Naive thymus-derived CD8-positive, alpha-beta T cell (primary cell): Measurements from ENCODE around the gene OXCT1. TPM values are rescaled to one million over a fixed set of nuclear protein-coding genes. Genes with fewer than 3 reads are reported as not detected.
"Not testable (repeated sequence)": the region's sequence is repeated elsewhere in the genome, so short reads cannot be mapped to it uniquely, and the experiment has no call there.

Experiments used
- ATAC-seq, 2 donors: fragments of 150-1000 bp; cut with Tn5 transposase in 1 of 2; sonication (Bioruptor Pico), chemical (Tn5 transposase) in 1 of 2; 1 replicate in 1 of 2; 2 replicates in 1 of 2; pipeline ENCODE4 v1.10.0; 2021; ENCODE audit warnings: mild to moderate bottlenecking in 2 of 2, moderate library complexity in 2 of 2
- POLR2A ChIA-PET: fragments of 350-600 bp; sonication (Branson Sonifier 250); formaldehyde crosslinking; loops from one replicate; lab custom pipeline; 2021; ENCODE audit warnings: antibody characterized with exemption; lab: Charles Lee
- DNase-seq, 10 donors: peaks; one replicate each; pipeline versions ENCODE4 v3.0.0 to v3.0.0-alpha.2; 2020 to 2022
- H3K27ac Mint-ChIP-seq, 10 donors: one replicate each; pipeline ENCODE4 v1.8.0; 2020 to 2022; ENCODE audit warnings: mild to moderate bottlenecking in 10 of 10, mixed read lengths in 10 of 10, moderate library complexity in 4 of 10, inconsistent platforms in 1 of 10
- H3K27me3 Mint-ChIP-seq, 5 donors: one replicate each; pipeline ENCODE4 v1.8.0; 2021 to 2022; ENCODE audit warnings: mixed read lengths in 5 of 5
- H3K36me3 Mint-ChIP-seq, 3 donors: one replicate each; pipeline ENCODE4 v1.8.0; 2020 to 2022; ENCODE audit warnings: mixed read lengths in 3 of 3, mild to moderate bottlenecking in 2 of 3, inconsistent platforms in 1 of 3
- H3K4me1 Mint-ChIP-seq, 4 donors: one replicate each; pipeline ENCODE4 v1.8.0; 2021 to 2022; ENCODE audit warnings: mixed read lengths in 4 of 4
- H3K4me3 Mint-ChIP-seq, 10 donors: one replicate each; pipeline ENCODE4 v1.8.0; 2020 to 2022; ENCODE audit warnings: mild to moderate bottlenecking in 10 of 10, mixed read lengths in 10 of 10, moderate library complexity in 6 of 10, inconsistent platforms in 1 of 10
- H3K9me3 Mint-ChIP-seq, 9 donors: one replicate each; pipeline ENCODE4 v1.8.0; 2020 to 2022; ENCODE audit warnings: mixed read lengths in 9 of 9, mild to moderate bottlenecking in 3 of 9, inconsistent platforms in 1 of 9, moderate library complexity in 1 of 9
- polyA plus RNA-seq, 3 donors: library from polyadenylated mRNA; unstranded; fragments of 300-500 nt; fragmentation: Illumina TruSeq; gene quantifications; one replicate each; pipeline ENCODE4 v1.2.3, GENCODE V29; 2021
- total RNA-seq, 8 experiments: library from RNA in 2 of 8; stranded (reverse) in 2 of 8; gene quantifications; one replicate each; pipeline ENCODE4 v1.2.3 and lab custom pipeline; 2021 to 2026

The OXCT1 gene
- total and polyA plus RNA-seq, 5 experiments from 2014 or later: 24.5 to 31.7 (median 27.1) TPM

GRCh38 chr5:41728281-41728680 lies 141.9 kb downstream of the OXCT1 start:
- no peak overlapping the region for H3K27ac Mint-ChIP-seq
- H3K9me3 Mint-ChIP-seq: peaks cover 0 to 9% (median 0%) of the 10 kb centered on the region in 9 donors
- H3K4me3 Mint-ChIP-seq: no peak overlapping the region
- POLR2A ChIA-PET: no interaction called here
- peaks cover 18 to 37% (median 36%) of the 10 kb centered on the region in 3 donors for H3K36me3 Mint-ChIP-seq
- H3K4me1 Mint-ChIP-seq: no peaks in the 10 kb centered on the region
- ATAC-seq (no peak), DNase-seq (no peak)
- no peaks in the 10 kb centered on the region for H3K27me3 Mint-ChIP-seq

- no peak for DNase-seq
- no peaks in the 10 kb centered on the region for H3K4me1 Mint-ChIP-seq
- no peak overlapping the region for H3K27ac Mint-ChIP-seq
- POLR2A ChIA-PET: no interaction called here
- no peaks in the 10 kb centered on the region for H3K36me3 Mint-ChIP-seq
- peaks cover 0 to 9% (median 0%) of the 10 kb centered on the region in 9 donors for H3K9me3 Mint-ChIP-seq
- peaks cover 0 to 5% (median 0%) of the 10 kb centered on the region in 5 donors for H3K27me3 Mint-ChIP-seq
- no peak overlapping the region for H3K4me3 Mint-ChIP-seq
- no peak for ATAC-seq
Observed at GRCh38 chr5:41722359-41722950, 147.8 kb downstream of the OXCT1 start.

GRCh38 chr5:41721516-41721915 lies 148.7 kb downstream of the OXCT1 start:
- H3K36me3 Mint-ChIP-seq: peaks cover 0 to 8% (median 1%) of the 10 kb centered on the region in 3 donors

GRCh38 chr5:41716382-41716781 lies 153.8 kb downstream of the OXCT1 start:
- Mint-ChIP-seq H3K36me3 (peaks cover 0 to 32% (median 1%) of the 10 kb centered on the region in 3 donors), H3K4me3 (no peak overlapping the region), H3K27me3 (peaks cover 2 to 21% (median 11%) of the 10 kb centered on the region in 5 donors), H3K9me3 (peaks cover 0 to 47% (median 30%) of the 10 kb centered on the region in 9 donors), H3K4me1 (no peaks in the 10 kb centered on the region), H3K27ac (no peak overlapping the region)
- ATAC-seq (no peak), DNase-seq (no peak)
- POLR2A ChIA-PET: no interaction called here

More at GRCh38 chr5:41721516-41721915, 148.7 kb downstream of the OXCT1 start:
- ATAC-seq (no peak), DNase-seq (no peak)
- Mint-ChIP-seq H3K9me3 (peaks cover 4 to 9% (median 7%) of the 10 kb centered on the region in 9 donors), H3K27me3 (peaks cover 0 to 9% (median 5%) of the 10 kb centered on the region in 5 donors), H3K27ac (no peak overlapping the region), H3K4me1 (no peaks in the 10 kb centered on the region), H3K4me3 (no peak overlapping the region)
- POLR2A ChIA-PET: no interaction called here

- H3K27ac Mint-ChIP-seq, POLR2A ChIA-PET, ATAC-seq, H3K4me1 Mint-ChIP-seq, DNase-seq, H3K4me3 Mint-ChIP-seq: not testable (repeated sequence)
- H3K36me3 Mint-ChIP-seq: peaks cover 0 to 32% (median 1%) of the 10 kb centered on the region in 3 donors
- peaks cover 0 to 54% (median 32%) of the 10 kb centered on the region in 9 donors for H3K9me3 Mint-ChIP-seq
- H3K27me3 Mint-ChIP-seq: peaks cover 2 to 21% (median 11%) of the 10 kb centered on the region in 5 donors
Observed at GRCh38 chr5:41714446-41714845, 155.8 kb downstream of the OXCT1 start.

GRCh38 chr5:41708604-41708940 lies 161.7 kb downstream of the OXCT1 start:
- H3K4me1 Mint-ChIP-seq: peaks cover 0 to 1% (median 0%) of the 10 kb centered on the region in 4 donors
- H3K27me3 Mint-ChIP-seq: peaks cover 0 to 11% (median 5%) of the 10 kb centered on the region in 5 donors
- POLR2A ChIA-PET: no interaction called here
- H3K27ac Mint-ChIP-seq: no peak overlapping the region
- H3K4me3 Mint-ChIP-seq: peak overlapping the region in 1 of 10 donors; percentile 4
- H3K9me3 Mint-ChIP-seq: peaks cover 22 to 75% (median 40%) of the 10 kb centered on the region in 9 donors
- no peak for ATAC-seq
- DNase-seq: no peak
- H3K36me3 Mint-ChIP-seq: peaks cover 0 to 26% (median 7%) of the 10 kb centered on the region in 3 donors

GRCh38 chr5:41707853-41708603 lies 162.2 kb downstream of the OXCT1 start:
- Mint-ChIP-seq H3K9me3 (peaks cover 19 to 69% (median 40%) of the 10 kb centered on the region in 9 donors), H3K4me1 (peaks cover 0 to 1% (median 0%) of the 10 kb centered on the region in 4 donors), H3K4me3 (no peak overlapping the region), H3K27me3 (peaks cover 0 to 7% (median 4%) of the 10 kb centered on the region in 5 donors), H3K27ac (no peak overlapping the region), H3K36me3 (peaks cover 0 to 21% (median 7%) of the 10 kb centered on the region in 3 donors)
- DNase-seq (no peak), ATAC-seq (no peak)
- POLR2A ChIA-PET: no interaction called here

- Mint-ChIP-seq H3K27me3 (peaks cover 3 to 19% (median 8%) of the 10 kb centered on the region in 5 donors), H3K36me3 (peaks cover 0 to 10% (median 0%) of the 10 kb centered on the region in 3 donors), H3K4me3 (no peak overlapping the region), H3K27ac (no peak overlapping the region), H3K4me1 (no peaks in the 10 kb centered on the region), H3K9me3 (peaks cover 0 to 19% (median 2%) of the 10 kb centered on the region in 9 donors)
- ATAC-seq (no peak), DNase-seq (no peak)
- POLR2A ChIA-PET: no interaction called here
Observed at GRCh38 chr5:41695920-41696582, 174.2 kb downstream of the OXCT1 start.

- peaks cover 2 to 10% (median 5%) of the 10 kb centered on the region in 5 donors for H3K27me3 Mint-ChIP-seq
- no peaks in the 10 kb centered on the region for H3K4me1 Mint-ChIP-seq
- no peak overlapping the region for H3K27ac Mint-ChIP-seq
- DNase-seq (no peak), ATAC-seq (no peak)
- POLR2A ChIA-PET: no interaction called here
- no peak overlapping the region for H3K4me3 Mint-ChIP-seq
- H3K9me3 Mint-ChIP-seq: peaks cover 0 to 3% (median 0%) of the 10 kb centered on the region in 9 donors
- no peaks in the 10 kb centered on the region for H3K36me3 Mint-ChIP-seq
Observed at GRCh38 chr5:41686767-41687166, 183.5 kb downstream of the OXCT1 start.

- Mint-ChIP-seq H3K27ac (no peak overlapping the region), H3K4me3 (no peak overlapping the region), H3K9me3 (peaks cover 0 to 2% (median 0%) of the 10 kb centered on the region in 9 donors), H3K27me3 (peaks cover 2 to 10% (median 5%) of the 10 kb centered on the region in 5 donors), H3K36me3 (no peaks in the 10 kb centered on the region), H3K4me1 (no peaks in the 10 kb centered on the region)
- POLR2A ChIA-PET: no interaction called here
- DNase-seq (no peak), ATAC-seq (no peak)
Observed at GRCh38 chr5:41686191-41686590, 184.0 kb downstream of the OXCT1 start.

GRCh38 chr5:41683181-41683580 lies 187.0 kb downstream of the OXCT1 start:
- Mint-ChIP-seq H3K36me3 (peaks cover 0 to 3% (median 2%) of the 10 kb centered on the region in 3 donors), H3K9me3 (peaks cover 0 to 10% (median 0%) of the 10 kb centered on the region in 9 donors), H3K27me3 (peaks cover 2 to 21% (median 7%) of the 10 kb centered on the region in 5 donors), H3K27ac (no peak overlapping the region), H3K4me3 (no peak overlapping the region), H3K4me1 (no peaks in the 10 kb centered on the region)
- POLR2A ChIA-PET: no interaction called here
- ATAC-seq (no peak), DNase-seq (no peak)

GRCh38 chr5:41682641-41683040 lies 187.6 kb downstream of the OXCT1 start:
- POLR2A ChIA-PET: no interaction called here
- ATAC-seq (no peak), DNase-seq (no peak)
- Mint-ChIP-seq H3K27ac (no peak overlapping the region), H3K4me3 (no peak overlapping the region), H3K36me3 (peaks cover 0 to 3% (median 2%) of the 10 kb centered on the region in 3 donors), H3K4me1 (no peaks in the 10 kb centered on the region), H3K27me3 (peaks cover 2 to 21% (median 7%) of the 10 kb centered on the region in 5 donors), H3K9me3 (peaks cover 0 to 10% (median 0%) of the 10 kb centered on the region in 9 donors)
